ENCODE measurements around the gene C5orf15.

DNA sequence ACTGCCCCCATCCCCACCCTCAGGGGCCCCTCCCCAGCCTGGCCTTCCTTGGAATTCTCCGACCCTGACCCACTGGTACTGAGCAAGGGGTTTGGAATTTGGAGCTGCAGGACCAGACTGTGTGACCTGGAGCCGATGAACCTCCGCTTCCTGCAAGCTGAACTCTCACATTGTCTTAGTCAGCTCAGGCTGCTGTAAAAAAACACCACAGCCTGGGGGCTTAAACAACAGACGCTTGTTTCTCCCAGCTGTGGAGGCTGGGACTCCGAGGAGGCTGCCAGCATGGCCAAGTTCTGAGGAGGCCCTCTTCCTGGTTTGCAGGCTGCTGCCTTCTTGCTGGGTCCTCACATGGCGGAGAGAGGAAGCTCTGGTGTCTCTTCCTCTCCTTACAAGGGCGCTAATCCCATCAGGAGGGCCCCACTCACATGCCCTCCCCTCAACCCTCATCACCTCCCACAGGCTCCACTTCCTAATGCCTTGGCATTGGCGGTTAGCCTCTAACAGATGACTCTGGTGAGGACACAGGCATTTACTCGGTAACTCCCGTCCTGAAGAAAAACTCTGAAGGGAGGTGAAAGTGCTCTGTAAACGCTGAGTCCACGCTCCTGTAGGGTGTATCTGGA lies 42.4 kb downstream of the C5orf15 start:
- TF ChIP-seq, protein P1, sequence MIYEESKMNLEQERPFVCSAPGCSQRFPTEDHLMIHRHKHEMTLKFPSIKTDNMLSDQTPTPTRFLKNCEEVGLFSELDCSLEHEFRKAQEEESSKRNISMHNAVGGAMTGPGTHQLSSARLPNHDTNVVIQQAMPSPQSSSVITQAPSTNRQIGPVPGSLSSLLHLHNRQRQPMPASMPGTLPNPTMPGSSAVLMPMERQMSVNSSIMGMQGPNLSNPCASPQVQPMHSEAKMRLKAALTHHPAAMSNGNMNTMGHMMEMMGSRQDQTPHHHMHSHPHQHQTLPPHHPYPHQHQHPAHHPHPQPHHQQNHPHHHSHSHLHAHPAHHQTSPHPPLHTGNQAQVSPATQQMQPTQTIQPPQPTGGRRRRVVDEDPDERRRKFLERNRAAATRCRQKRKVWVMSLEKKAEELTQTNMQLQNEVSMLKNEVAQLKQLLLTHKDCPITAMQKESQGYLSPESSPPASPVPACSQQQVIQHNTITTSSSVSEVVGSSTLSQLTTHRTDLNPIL (CRISPR knock-in tag; IDR thresholded peaks at IDR 0.05; ENCODE audit: low read depth) = no peak
- TF ChIP-seq TCF4 (CRISPR knock-in tag; IDR thresholded peaks at IDR 0.05; ENCODE audit: borderline replicate concordance) = no peak
- no peak for TF ChIP-seq GLIS3 (CRISPR knock-in tag; IDR thresholded peaks at IDR 0.05)
- no peak for TF ChIP-seq ARNTL (CRISPR knock-in tag; IDR thresholded peaks at IDR 0.05; ENCODE audit: borderline replicate concordance, low read depth)
- TF ChIP-seq RARB (CRISPR knock-in tag; IDR thresholded peaks at IDR 0.05) = no peak
- no peak for TF ChIP-seq ZNF8 (CRISPR knock-in tag; IDR thresholded peaks at IDR 0.05)
- TF ChIP-seq PATZ1 (CRISPR knock-in tag; IDR thresholded peaks at IDR 0.05; ENCODE audit: borderline replicate concordance) = no peak
- TF ChIP-seq TOX (CRISPR knock-in tag; IDR thresholded peaks at IDR 0.05; ENCODE audit: borderline replicate concordance) = no peak
- no peak for TF ChIP-seq ZFP30 (CRISPR knock-in tag; IDR thresholded peaks at IDR 0.05)
- TF ChIP-seq POU6F1 (CRISPR knock-in tag; IDR thresholded peaks at IDR 0.05; ENCODE audit: borderline replicate concordance, low read depth) = no peak
